Fibroblast of skin of right quadriceps (primary cell): Measurements from ENCODE around the gene KRTAP5-2.
"Not testable (repeated sequence)": the region's sequence is repeated elsewhere in the genome, so short reads cannot be mapped to it uniquely, and the experiment has no call there.

Experiments used
- DNase-seq: peaks from one replicate; pipeline ENCODE4 v3.0.0-alpha.2; 2013

Gene KRTAP5-2

DNA sequence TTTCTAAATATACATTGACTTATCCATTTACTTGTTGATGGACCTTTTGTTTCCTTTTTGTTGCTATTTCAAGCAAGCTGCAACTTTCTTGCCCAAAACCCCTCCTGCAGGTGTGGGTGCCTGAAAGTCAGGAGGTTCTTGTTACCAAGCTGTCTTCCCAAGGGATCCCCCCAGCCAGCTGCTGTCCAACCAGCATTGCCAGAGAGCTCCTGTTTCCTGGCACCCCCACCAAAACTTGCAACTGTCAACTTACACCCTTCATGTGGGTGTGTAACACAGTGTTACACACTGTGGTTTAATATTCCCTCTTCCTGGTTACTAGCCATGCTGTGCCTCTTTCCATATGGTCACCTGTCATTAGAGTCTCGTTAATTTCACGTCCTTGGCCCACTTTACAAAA is 11.4 kb downstream of the KRTAP5-2 start:
- DNase-seq, result no peak

- not testable (repeated sequence) for DNase-seq
Observed at GRCh38 chr11:1584661-1585370, 13.3 kb downstream of the KRTAP5-2 start, which contains the start of gene KRTAP5-1. Gene KRTAP5-1, minus strand, starts transcription at chr11:1585283. Its CDS starts 34 bp downstream, at chr11:1585249.

GRCh38 chr11:1582909-1583308 is 15.2 kb downstream of the KRTAP5-2 start:
- DNase-seq, result not testable (repeated sequence)

GRCh38 chr11:1581976-1582375 is 16.1 kb downstream of the KRTAP5-2 start:
- no peak for DNase-seq

DNA sequence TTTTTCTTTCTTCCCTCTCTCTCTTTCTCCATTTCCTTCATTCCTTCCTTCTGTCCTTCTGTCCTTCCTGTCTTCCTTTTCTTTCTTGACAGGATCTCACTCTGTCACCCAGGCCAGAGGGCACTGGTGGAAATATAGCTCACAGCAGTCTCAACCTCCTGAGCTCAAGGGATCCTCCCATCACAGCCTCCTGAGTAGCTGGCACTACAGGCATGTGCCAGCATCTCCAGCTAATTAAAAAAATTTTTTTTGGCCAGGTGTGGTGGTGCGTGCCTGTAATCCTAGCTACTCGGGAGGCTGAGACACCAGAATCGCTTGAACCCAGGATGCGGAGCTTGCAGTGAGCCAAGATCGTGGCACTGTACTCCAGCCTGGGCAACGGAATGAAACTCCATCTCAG is 21.3 kb downstream of the KRTAP5-2 start:
- DNase-seq, result no peak

GRCh38 chr11:1575756-1576155 is 22.3 kb downstream of the KRTAP5-2 start:
- DNase-seq, result not testable (repeated sequence)

- no peak for DNase-seq
Observed at GRCh38 chr11:1574933-1575242, 23.2 kb downstream of the KRTAP5-2 start.

- peak; percentile 23 for DNase-seq
Observed at GRCh38 chr11:1574238-1574932, 23.7 kb downstream of the KRTAP5-2 start.

GRCh38 chr11:1573903-1574237 is 24.2 kb downstream of the KRTAP5-2 start:
- no peak for DNase-seq

GRCh38 chr11:1573077-1573902 is 24.8 kb downstream of the KRTAP5-2 start:
- no peak for DNase-seq

DNA sequence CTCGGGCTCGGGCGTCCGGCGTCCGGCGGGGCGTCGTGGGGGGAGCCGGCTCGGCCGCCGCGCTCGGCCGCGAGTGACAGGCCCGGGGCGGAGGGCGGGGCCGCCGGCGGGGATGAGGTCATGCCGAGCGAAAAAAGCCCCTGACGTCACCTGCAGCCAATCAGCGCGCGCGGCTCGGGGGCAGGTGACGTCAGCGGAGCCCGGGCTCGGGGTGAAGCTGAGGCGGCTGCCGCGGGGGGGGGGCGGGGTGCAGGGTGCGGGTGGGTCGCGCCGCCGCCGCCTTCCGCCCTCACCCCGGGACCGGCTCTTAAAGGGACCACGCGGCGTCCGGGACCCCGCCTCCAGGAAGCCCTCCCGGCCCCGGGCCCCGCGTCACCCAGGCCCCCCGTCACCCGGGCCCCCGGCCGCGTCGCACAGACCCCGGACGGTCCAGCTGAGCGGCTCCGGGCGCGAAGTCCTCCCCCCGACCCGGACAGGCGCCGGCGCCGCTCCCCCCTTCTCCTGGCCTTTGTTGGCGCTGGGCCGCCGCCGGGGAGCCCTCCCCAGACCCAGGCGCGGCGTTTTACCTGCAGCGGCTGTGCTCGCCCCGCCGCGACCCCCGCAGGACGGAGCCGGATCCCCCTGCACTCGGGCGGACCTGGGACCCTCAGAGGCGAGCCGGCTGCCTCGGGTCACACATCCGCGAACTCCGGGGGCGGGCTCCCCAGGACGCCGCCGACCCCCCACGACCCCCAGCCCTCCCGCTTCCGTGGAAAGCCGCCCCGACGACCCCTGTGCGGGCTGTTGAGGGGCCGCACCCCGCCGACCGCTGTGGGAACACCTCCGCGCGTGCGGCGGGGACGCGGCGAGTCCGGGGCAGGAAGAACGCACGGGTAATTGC is 25.7 kb downstream of the KRTAP5-2 start, which contains the start of gene DUSP8:
Gene DUSP8 (minus strand): TSS at position 75 of the 880 bp plus-strand sequence. CDS start 6,445 bp downstream, outside the sequence.
- peak; percentile 82 for DNase-seq

DNA sequence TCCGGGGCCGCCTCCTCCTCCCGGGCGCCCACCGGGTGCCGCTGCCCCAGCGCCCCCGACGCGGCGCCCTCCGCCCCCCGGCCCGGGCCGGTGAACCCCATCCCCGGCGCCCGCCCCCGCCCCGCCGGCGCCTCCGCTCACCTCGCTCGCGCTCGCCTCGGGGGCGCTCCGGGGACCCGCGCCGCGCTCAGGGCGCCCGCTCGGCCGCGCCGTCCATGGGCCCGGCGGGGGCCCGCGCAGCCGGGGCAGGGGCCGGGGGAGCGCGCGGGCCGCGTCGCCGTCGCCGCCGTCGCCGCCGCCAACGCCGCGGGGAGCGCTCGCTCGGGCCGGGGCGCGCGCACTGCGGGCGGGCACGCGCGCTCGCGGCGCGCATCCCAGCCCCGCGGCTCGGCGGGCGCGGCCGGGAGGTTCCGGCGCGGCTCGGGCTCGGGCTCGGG is 26.3 kb downstream of the KRTAP5-2 start:
- no peak for DNase-seq

GRCh38 chr11:1570896-1571759 is 27.0 kb downstream of the KRTAP5-2 start:
- DNase-seq, result peak; percentile 43

- no peak for DNase-seq
Observed at GRCh38 chr11:1570531-1570895, 27.6 kb downstream of the KRTAP5-2 start.

DNA sequence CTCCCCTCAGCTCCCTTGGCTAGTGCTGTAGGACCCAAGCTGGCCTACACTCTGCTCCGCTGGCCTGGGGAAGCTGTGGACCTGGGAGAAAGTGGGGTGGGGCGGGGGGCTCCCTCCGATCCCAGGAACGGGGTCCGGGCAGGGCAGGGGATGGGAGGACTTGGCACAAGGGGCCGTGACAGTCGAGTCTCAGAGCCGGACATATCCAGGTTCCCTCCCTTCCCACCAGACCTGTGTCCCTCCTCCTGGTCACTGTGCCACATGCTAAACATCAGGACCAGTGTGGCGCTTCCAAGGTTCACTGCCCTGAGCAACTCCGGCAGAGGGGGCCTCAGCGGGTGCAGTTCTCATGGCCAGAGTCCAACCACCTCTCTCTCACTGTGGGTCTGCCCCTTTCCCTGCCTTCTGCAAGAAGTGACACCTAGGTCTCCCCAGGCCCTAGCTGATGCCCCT is 28.1 kb downstream of the KRTAP5-2 start:
- DNase-seq, result no peak

DNA sequence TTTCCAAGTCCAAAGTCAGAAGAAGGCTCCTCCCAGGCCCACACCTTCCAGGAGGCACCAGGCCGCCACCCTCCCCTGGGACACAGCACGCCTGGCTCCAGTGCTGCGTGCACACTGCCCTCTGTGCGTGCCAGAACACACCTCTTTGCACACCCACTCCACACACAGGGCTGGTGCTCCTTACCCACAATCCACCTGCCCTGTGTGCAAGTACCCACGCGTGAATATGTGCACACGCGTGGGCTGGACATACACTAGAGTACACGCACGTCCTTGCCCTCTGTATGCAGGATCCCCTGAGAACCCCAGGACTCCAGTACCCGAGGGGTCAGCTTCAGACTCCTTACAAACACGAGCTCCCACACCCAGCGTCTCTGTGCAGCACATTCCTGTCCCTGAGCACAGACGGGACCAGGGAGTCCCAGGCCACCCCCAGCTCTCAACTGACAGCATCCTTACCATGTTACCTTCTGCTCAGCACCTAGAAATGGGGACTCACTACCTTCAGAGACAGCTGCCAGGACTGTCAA is 28.8 kb downstream of the KRTAP5-2 start:
- DNase-seq, result no peak

GRCh38 chr11:1568441-1568911 is 29.6 kb downstream of the KRTAP5-2 start:
- no peak for DNase-seq

DNA sequence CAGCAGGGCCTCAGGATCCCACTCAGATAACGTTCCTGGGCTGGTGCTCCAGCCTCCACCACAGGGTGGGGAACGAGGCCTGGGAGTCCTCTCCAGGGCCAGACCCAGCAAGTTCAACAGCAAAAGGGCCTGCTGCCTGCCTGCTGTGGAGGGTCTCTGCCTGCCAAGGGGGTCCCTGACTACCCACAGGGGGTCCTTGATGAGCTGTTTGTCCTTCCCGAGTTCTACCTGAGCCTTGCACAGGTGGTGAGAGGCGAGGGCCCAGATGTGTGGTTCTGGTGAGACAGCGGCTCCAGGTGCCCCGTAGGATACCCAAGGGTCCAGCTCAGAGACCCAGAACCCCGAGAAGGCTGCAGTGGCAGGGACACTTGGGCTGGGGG is 30.4 kb downstream of the KRTAP5-2 start:
- DNase-seq, result no peak

- no peak for DNase-seq
Observed at GRCh38 chr11:1567052-1567720, 30.9 kb downstream of the KRTAP5-2 start.

- no peak for DNase-seq
Observed at GRCh38 chr11:1566381-1567051, 31.6 kb downstream of the KRTAP5-2 start.
